GM15510 (cell line): ENCODE data around the gene ANKS3.

ENCODE experiments used
- POLR2A ChIP-seq: IDR thresholded peaks from 3 replicates; pipeline ENCODE4 v1.6.1; 2011; ENCODE audit warnings: borderline replicate concordance; ENCODE audit not compliant: insufficient read length; ENCODE audit errors: extremely low read depth

Gene ANKS3

GRCh38 chr16:4664538-4665418, 69.3 kb downstream of the ANKS3 start:
- TF ChIP-seq POLR2A, result no peak

GRCh38 chr16:4663777-4664465, 70.2 kb downstream of the ANKS3 start:
- TF ChIP-seq POLR2A, result no peak

- TF ChIP-seq POLR2A, result no peak
Measured at GRCh38 chr16:4663465-4663776, 70.7 kb downstream of the ANKS3 start.

GRCh38 chr16:4661661-4662060, 72.4 kb downstream of the ANKS3 start:
- TF ChIP-seq POLR2A, result no peak

GRCh38 chr16:4660454-4661007, 73.5 kb downstream of the ANKS3 start:
- TF ChIP-seq POLR2A, result no peak

GRCh38 chr16:4659363-4660353, 74.4 kb downstream of the ANKS3 start:
- no peak for TF ChIP-seq POLR2A

GRCh38 chr16:4656695-4657686, 77.1 kb downstream of the ANKS3 start:
- no peak for TF ChIP-seq POLR2A

GRCh38 chr16:4656221-4656620, 77.8 kb downstream of the ANKS3 start:
- TF ChIP-seq POLR2A, result no peak

- TF ChIP-seq POLR2A, result no peak
Measured at GRCh38 chr16:4655801-4656200, 78.3 kb downstream of the ANKS3 start.

GRCh38 chr16:4654964-4655590, 79.0 kb downstream of the ANKS3 start:
- TF ChIP-seq POLR2A, result no peak

- no peak for TF ChIP-seq POLR2A
Measured at GRCh38 chr16:4654011-4654963, 79.8 kb downstream of the ANKS3 start.

GRCh38 chr16:4652561-4652960, 81.5 kb downstream of the ANKS3 start:
- TF ChIP-seq POLR2A, result no peak
